ENCODE data around the gene C1orf21.

Gene C1orf21

DNA sequence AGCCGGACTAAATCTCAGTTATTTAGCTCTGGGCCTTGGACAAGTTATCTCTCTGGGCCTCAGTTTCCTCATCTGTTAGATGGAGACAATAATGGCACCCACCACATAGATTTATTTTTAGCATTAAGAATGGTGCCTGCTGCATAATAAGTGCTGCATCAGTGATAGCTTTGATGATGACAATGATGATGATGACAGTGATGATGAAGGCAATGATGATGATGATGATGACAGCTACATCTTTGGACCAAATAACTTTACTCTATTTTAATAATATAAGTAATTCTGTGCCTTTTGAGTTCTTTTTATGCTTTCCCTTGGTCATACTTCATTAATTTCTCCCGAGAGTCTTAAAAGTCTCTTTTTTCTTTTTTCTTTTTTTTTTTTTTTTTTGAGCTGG is 143.4 kb downstream of the C1orf21 start:
- ATAC-seq (replicated peaks; ENCODE audit: extremely low read depth, poor library complexity, severe bottlenecking) (no peak), DNase-seq (ENCODE audit: low spot score in 2 of 2) (no peak)
- Mint-ChIP-seq H3K27me3 (no peaks in the 10 kb centered on the region), H3K4me3 (no peak overlapping the region), H3K4me1 (peaks cover 21% of the 10 kb centered on the region), H3K36me3 (ENCODE audit: insufficient read depth) (peaks cover 1% of the 10 kb centered on the region), H3K27ac (ENCODE audit: low read depth) (no peak overlapping the region), H3K9me3 (no peaks in the 10 kb centered on the region)

DNA sequence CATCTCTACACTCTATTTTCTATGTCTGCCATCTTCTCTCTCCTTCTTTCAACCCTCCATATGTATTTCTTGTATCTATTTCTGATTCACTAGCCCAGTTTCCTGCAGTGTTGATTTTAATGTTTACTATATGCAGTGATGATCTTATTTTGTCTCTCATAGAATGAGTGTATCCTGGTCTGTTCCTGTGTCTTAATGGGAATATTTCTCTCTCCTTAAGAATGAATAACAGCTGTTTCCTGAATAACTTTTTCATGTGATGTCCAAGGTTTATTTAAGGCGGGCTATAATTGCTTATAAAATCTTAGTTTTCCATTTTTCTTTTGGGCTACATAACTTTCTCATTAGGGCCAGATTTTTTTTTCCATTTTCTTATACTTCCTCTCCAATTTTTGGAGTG is 144.5 kb downstream of the C1orf21 start:
- H3K4me1 Mint-ChIP-seq = peaks cover 21% of the 10 kb centered on the region
- no peaks in the 10 kb centered on the region for H3K9me3 Mint-ChIP-seq
- no peaks in the 10 kb centered on the region for H3K27me3 Mint-ChIP-seq
- DNase-seq (ENCODE audit: low spot score in 2 of 2) = no peak
- ATAC-seq (replicated peaks; ENCODE audit: extremely low read depth, poor library complexity, severe bottlenecking) = no peak
- H3K27ac Mint-ChIP-seq (ENCODE audit: low read depth) = no peak overlapping the region
- no peak overlapping the region for H3K4me3 Mint-ChIP-seq
- peaks cover 2% of the 10 kb centered on the region for H3K36me3 Mint-ChIP-seq (ENCODE audit: insufficient read depth)

DNA sequence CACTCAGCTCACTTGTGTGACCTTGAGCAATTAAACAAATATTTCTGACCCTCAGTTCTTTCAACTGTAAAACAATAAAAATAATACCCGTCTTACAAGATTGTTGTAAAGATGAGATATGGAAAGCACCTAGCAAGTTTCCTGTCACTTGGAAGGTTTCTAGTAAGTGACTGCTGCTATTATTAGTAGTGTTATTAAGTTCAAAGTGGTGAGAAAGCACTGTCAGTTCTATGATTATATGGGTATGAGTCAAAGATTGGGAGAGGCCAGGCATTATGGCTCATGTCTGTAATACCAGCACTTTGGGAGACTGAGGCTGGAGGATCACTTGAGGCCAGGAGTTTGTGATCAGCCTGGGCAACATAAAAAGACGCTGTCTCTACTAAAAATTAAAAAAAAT is 145.4 kb downstream of the C1orf21 start:
- Mint-ChIP-seq H3K36me3 (ENCODE audit: insufficient read depth) (peaks cover 2% of the 10 kb centered on the region), H3K4me1 (peaks cover 21% of the 10 kb centered on the region), H3K9me3 (no peaks in the 10 kb centered on the region), H3K27me3 (no peaks in the 10 kb centered on the region), H3K4me3 (no peak overlapping the region), H3K27ac (ENCODE audit: low read depth) (no peak overlapping the region)
- ATAC-seq (replicated peaks; ENCODE audit: extremely low read depth, poor library complexity, severe bottlenecking) (no peak), DNase-seq (ENCODE audit: low spot score in 2 of 2) (no peak)

GRCh38 chr1:184533049-184533448 is 146.2 kb downstream of the C1orf21 start:
- Mint-ChIP-seq H3K4me1 (peaks cover 21% of the 10 kb centered on the region), H3K9me3 (no peaks in the 10 kb centered on the region), H3K27me3 (no peaks in the 10 kb centered on the region), H3K27ac (ENCODE audit: low read depth) (no peak overlapping the region), H3K36me3 (ENCODE audit: insufficient read depth) (peaks cover 2% of the 10 kb centered on the region), H3K4me3 (no peak overlapping the region)
- no peak for ATAC-seq (replicated peaks; ENCODE audit: extremely low read depth, poor library complexity, severe bottlenecking)
- no peak for DNase-seq (ENCODE audit: low spot score in 2 of 2)

DNA sequence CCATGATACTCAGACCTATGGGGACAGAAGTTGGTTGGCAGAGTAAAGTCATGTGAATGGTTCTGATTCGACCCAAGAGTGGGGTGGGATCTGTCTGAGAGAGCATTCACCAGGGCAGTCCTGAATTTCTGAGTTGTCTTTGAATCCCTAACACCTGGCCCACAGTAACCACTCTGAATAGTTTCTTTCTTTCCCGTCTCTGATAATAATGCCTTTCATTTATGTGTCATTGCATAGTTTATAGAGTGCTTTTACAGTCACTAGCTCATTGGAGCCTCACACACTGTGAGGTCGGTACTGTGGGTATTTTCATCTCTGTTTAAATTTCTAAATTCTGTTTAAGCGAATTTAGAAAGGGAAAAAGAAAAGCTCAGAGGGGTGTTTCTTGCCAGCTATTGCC is 147.1 kb downstream of the C1orf21 start:
- Mint-ChIP-seq H3K27ac (ENCODE audit: low read depth) (no peak overlapping the region), H3K36me3 (ENCODE audit: insufficient read depth) (peaks cover 2% of the 10 kb centered on the region), H3K4me3 (no peak overlapping the region), H3K27me3 (no peaks in the 10 kb centered on the region), H3K9me3 (no peaks in the 10 kb centered on the region), H3K4me1 (peaks cover 21% of the 10 kb centered on the region)
- ATAC-seq (replicated peaks; ENCODE audit: extremely low read depth, poor library complexity, severe bottlenecking) (no peak), DNase-seq (ENCODE audit: low spot score in 2 of 2) (no peak)

DNA sequence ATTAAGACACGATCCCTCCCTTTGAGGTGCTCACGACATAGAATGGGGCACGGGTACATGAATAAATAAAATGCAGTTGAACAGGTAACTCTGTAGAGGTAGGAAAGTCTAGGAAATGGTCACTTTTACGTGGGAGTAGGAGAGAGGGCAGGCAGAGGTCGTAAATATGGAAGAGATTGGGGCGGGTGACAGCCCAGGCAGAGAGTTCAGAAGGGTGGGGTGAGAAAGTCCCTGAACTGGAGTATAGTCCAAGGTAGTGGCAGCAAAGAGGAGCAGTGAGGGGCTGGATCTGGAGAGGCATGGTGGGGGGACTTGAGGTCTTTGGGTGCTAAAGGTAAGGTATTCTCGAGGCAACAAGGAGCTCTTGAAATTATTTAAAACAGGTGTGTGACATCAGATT is 147.9 kb downstream of the C1orf21 start:
- DNase-seq (ENCODE audit: low spot score in 2 of 2) = no peak
- no peak overlapping the region for H3K4me3 Mint-ChIP-seq
- H3K27me3 Mint-ChIP-seq = no peaks in the 10 kb centered on the region
- H3K4me1 Mint-ChIP-seq = peaks cover 21% of the 10 kb centered on the region
- no peak for ATAC-seq (replicated peaks; ENCODE audit: extremely low read depth, poor library complexity, severe bottlenecking)
- H3K36me3 Mint-ChIP-seq (ENCODE audit: insufficient read depth) = peaks cover 2% of the 10 kb centered on the region
- no peaks in the 10 kb centered on the region for H3K9me3 Mint-ChIP-seq
- no peak overlapping the region for H3K27ac Mint-ChIP-seq (ENCODE audit: low read depth)

DNA sequence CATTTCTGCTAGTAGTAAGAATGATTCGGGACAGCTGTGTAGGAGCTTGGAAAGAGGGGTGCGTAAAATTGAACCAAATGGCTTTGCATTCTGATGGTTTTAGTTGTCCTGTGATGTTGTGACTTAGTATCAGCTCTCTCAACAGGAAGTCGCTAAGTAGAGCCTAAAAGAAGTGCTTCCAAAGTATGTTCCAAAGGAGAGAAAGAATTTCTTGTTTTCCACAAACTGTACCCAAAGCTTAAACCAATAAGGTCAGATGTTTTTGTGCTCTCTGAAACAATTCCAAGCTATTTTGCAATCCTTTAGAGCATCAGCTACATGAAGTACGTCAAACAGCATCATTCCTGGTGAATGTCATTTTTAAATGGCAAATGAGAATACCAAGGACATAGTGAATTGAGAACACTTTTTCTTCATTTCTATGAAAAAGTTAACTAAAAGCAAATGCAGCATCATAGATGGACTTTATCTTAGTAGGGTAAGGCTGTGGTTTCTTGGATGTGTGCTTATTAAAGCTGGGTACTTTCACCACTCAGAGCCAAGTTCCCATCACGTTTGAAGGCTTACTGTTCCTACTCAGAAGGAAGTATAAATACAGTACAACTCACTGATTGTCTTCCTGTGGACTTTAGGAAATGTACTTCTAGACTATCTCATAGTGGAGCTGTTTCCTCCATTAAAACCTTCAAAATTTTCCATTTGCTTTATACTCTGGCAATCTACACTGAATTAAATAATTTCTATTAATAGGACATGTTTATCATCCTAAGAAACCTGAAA is 148.6 kb downstream of the C1orf21 start:
- H3K9me3 Mint-ChIP-seq = no peaks in the 10 kb centered on the region
- H3K4me3 Mint-ChIP-seq = no peak overlapping the region
- ATAC-seq (replicated peaks; ENCODE audit: extremely low read depth, poor library complexity, severe bottlenecking) (no peak), DNase-seq (ENCODE audit: low spot score in 2 of 2) (no peak)
- H3K27ac Mint-ChIP-seq (ENCODE audit: low read depth) = no peak overlapping the region
- H3K27me3 Mint-ChIP-seq = no peaks in the 10 kb centered on the region
- H3K36me3 Mint-ChIP-seq (ENCODE audit: insufficient read depth) = peaks cover 2% of the 10 kb centered on the region
- H3K4me1 Mint-ChIP-seq = peaks cover 21% of the 10 kb centered on the region

DNA sequence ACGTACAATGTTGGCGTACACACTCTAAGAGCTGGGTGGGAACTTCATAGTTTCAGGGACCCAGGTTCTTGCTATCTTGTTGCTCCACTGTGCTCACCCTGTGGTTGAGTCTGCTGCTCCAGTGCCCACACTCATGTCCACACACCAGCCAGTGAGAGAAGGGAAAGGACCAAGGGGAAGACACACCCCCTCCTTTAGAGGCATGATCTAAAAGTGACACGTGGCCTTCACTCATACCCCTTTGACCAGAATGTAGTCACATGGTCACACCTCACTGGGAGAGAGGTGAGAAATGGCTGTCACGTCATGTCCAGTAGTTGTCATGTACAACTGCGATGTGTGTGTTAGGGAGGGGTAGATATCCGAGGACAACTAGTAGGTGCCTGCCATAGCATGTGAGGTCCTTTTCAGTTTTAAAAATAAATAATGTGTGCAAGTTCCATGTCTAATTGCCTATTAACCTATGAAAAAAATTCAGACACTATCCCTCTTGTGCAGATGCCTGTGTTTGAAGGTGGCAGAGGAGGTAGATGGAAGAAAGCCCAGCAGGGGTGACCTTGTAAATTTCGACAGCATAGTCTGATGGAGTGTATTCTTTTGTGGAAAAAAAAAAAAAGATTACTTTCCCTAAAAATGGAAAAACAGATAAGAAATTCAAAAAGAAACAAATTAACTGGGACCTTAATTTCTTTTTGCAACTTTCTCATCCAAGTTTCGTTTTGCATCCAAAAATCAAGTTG is 149.6 kb downstream of the C1orf21 start:
- H3K4me1 Mint-ChIP-seq = peaks cover 16% of the 10 kb centered on the region
- no peaks in the 10 kb centered on the region for H3K27me3 Mint-ChIP-seq
- ATAC-seq (replicated peaks; ENCODE audit: extremely low read depth, poor library complexity, severe bottlenecking) (no peak), DNase-seq (ENCODE audit: low spot score in 2 of 2) (no peak)
- H3K4me3 Mint-ChIP-seq = no peak overlapping the region
- H3K9me3 Mint-ChIP-seq = no peaks in the 10 kb centered on the region
- peaks cover 2% of the 10 kb centered on the region for H3K36me3 Mint-ChIP-seq (ENCODE audit: insufficient read depth)
- H3K27ac Mint-ChIP-seq (ENCODE audit: low read depth) = no peak overlapping the region

- H3K27me3 Mint-ChIP-seq = no peaks in the 10 kb centered on the region
- no peak overlapping the region for H3K4me3 Mint-ChIP-seq
- DNase-seq (ENCODE audit: low spot score in 2 of 2) = no peak
- H3K9me3 Mint-ChIP-seq = no peaks in the 10 kb centered on the region
- peaks cover 10% of the 10 kb centered on the region for H3K4me1 Mint-ChIP-seq
- H3K27ac Mint-ChIP-seq (ENCODE audit: low read depth) = no peak overlapping the region
- peaks cover 2% of the 10 kb centered on the region for H3K36me3 Mint-ChIP-seq (ENCODE audit: insufficient read depth)
- ATAC-seq (replicated peaks; ENCODE audit: extremely low read depth, poor library complexity, severe bottlenecking) = no peak
Measured at GRCh38 chr1:184539580-184539979, 152.8 kb downstream of the C1orf21 start.

- H3K36me3 Mint-ChIP-seq (ENCODE audit: insufficient read depth) = no peaks in the 10 kb centered on the region
- H3K4me1 Mint-ChIP-seq = peaks cover 14% of the 10 kb centered on the region
- no peak overlapping the region for H3K27ac Mint-ChIP-seq (ENCODE audit: low read depth)
- no peak for DNase-seq (ENCODE audit: low spot score in 2 of 2)
- H3K4me3 Mint-ChIP-seq = no peak overlapping the region
- H3K27me3 Mint-ChIP-seq = no peaks in the 10 kb centered on the region
- H3K9me3 Mint-ChIP-seq = no peaks in the 10 kb centered on the region
- no peak for ATAC-seq (replicated peaks; ENCODE audit: extremely low read depth, poor library complexity, severe bottlenecking)
Measured at GRCh38 chr1:184541537-184542152, 154.8 kb downstream of the C1orf21 start.

GRCh38 chr1:184542291-184542690 is 155.5 kb downstream of the C1orf21 start:
- Mint-ChIP-seq H3K9me3 (no peaks in the 10 kb centered on the region), H3K36me3 (ENCODE audit: insufficient read depth) (peaks cover 1% of the 10 kb centered on the region), H3K27me3 (no peaks in the 10 kb centered on the region), H3K4me3 (no peak overlapping the region), H3K27ac (ENCODE audit: low read depth) (no peak overlapping the region), H3K4me1 (peaks cover 20% of the 10 kb centered on the region)
- DNase-seq (ENCODE audit: low spot score in 2 of 2) (no peak), ATAC-seq (replicated peaks; ENCODE audit: extremely low read depth, poor library complexity, severe bottlenecking) (no peak)

DNA sequence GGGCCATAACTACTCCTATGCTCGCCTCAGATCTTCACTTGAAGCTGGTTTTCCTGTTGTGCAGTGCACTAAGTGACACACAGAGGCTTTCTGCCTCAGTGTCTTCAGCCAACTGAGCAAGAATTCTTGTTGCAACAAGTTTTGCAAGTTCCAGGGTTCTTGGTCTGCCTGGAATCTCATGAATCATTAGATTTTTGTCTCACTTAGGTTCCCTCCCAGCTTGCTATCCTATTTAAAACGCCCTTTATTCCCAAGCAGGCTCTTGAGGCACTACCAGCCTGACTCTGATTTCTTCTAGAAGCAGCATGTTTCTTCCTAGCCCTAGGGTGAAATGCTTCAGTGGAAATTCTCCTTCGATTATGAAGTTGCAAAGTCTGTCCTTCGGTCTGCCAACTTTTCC is 158.8 kb downstream of the C1orf21 start:
- peaks cover 2% of the 10 kb centered on the region for H3K36me3 Mint-ChIP-seq (ENCODE audit: insufficient read depth)
- no peaks in the 10 kb centered on the region for H3K9me3 Mint-ChIP-seq
- H3K27ac Mint-ChIP-seq (ENCODE audit: low read depth) = no peak overlapping the region
- no peak overlapping the region for H3K4me3 Mint-ChIP-seq
- no peaks in the 10 kb centered on the region for H3K27me3 Mint-ChIP-seq
- DNase-seq (ENCODE audit: low spot score in 2 of 2) (no peak), ATAC-seq (replicated peaks; ENCODE audit: extremely low read depth, poor library complexity, severe bottlenecking) (no peak)
- H3K4me1 Mint-ChIP-seq = peaks cover 20% of the 10 kb centered on the region

DNA sequence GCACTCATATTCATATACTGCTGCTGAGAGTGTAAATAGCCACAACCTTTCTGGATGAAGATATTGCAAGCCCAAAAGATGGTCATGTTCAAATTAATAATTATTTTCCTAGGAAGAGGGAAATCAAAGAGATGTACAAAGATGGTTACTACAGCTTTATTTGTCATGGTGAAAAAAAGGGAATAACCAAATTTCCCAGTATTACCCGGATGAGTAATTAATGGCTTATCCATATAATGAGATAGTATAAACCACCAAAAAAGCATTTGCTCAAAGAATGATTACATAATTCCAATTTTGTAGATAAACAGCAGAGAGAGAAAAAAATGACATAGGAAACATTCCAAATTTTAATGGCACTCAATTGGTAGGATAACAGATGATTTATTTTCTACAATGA is 165.6 kb downstream of the C1orf21 start:
- Mint-ChIP-seq H3K4me3 (no peak overlapping the region), H3K4me1 (peaks cover 20% of the 10 kb centered on the region), H3K9me3 (no peaks in the 10 kb centered on the region), H3K27me3 (no peaks in the 10 kb centered on the region), H3K27ac (ENCODE audit: low read depth) (no peak overlapping the region), H3K36me3 (ENCODE audit: insufficient read depth) (no peaks in the 10 kb centered on the region)
- ATAC-seq (replicated peaks; ENCODE audit: extremely low read depth, poor library complexity, severe bottlenecking) (no peak), DNase-seq (ENCODE audit: low spot score in 2 of 2) (no peak)

Data from central memory CD8-positive, alpha-beta T cell (primary cell).